MM.1S (cell line): ENCODE results near the gene CCDC88C.

Experiments
- EZH2 ChIP-seq: fragments of 300-600 bp; sonication (generic); optimal IDR thresholded peaks from 2 replicates; pipeline ENCODE3; 2017; ENCODE audit warnings: low read depth, mild to moderate bottlenecking, antibody characterized with exemption, low read length, mixed read lengths
- EZH2phosphoT487 ChIP-seq: fragments of 300-600 bp; sonication (generic); IDR thresholded peaks from 2 replicates; pipeline ENCODE4 v1.6.1; 2018; ENCODE audit warnings: antibody characterized with exemption, low read length
- TF ChIP-seq, protein P1 (sequence below): fragments of 300-600 bp; sonication (generic); IDR thresholded peaks from 2 replicates; pipeline ENCODE4 v1.5.1; 2016; ENCODE audit warnings: antibody characterized with exemption, low read length, mixed read lengths

DNA sequence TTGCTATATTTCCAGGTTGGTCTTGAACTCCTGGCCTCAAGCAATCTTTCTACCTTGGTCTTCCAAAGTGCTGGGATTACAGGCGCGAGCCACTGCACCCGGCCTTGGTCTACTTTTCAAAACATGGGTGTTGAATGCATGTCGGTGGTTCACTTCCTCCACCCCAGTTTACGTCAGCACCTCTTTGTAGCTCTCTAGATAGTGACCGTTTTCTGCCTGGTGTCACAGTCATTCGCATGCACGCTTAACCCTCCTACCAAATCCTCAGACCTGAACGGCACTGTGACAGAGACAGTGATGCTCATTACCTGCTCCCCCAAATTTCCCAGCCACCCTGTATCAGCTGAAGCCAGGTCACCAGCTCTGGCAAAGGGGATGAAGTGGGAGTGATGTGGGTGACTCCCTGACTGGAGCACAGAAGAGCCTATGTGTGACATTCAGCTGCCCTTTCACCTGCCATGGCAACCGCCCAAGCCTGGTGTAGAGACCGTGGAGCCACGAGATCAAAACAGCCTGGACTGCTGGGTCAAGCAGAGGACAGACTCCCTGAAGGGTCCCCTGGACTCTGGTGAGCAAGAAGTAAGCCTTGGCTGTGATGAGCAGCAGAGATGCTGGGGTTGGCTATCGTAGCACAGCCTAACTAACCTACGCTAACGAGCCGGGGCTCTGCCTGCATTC is 106.9 kb downstream of the CCDC88C start:
- TF ChIP-seq EZH2 (no peak), EZH2phosphoT487 (no peak)
- TF ChIP-seq, protein P1, sequence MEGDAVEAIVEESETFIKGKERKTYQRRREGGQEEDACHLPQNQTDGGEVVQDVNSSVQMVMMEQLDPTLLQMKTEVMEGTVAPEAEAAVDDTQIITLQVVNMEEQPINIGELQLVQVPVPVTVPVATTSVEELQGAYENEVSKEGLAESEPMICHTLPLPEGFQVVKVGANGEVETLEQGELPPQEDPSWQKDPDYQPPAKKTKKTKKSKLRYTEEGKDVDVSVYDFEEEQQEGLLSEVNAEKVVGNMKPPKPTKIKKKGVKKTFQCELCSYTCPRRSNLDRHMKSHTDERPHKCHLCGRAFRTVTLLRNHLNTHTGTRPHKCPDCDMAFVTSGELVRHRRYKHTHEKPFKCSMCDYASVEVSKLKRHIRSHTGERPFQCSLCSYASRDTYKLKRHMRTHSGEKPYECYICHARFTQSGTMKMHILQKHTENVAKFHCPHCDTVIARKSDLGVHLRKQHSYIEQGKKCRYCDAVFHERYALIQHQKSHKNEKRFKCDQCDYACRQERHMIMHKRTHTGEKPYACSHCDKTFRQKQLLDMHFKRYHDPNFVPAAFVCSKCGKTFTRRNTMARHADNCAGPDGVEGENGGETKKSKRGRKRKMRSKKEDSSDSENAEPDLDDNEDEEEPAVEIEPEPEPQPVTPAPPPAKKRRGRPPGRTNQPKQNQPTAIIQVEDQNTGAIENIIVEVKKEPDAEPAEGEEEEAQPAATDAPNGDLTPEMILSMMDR: no peak
